CD4-positive, alpha-beta T cell treated with Interleukin-10 for 1 hour (primary cell): ENCODE measurements around the gene SLC37A1.

Experiments
- DNase-seq: peaks from one replicate; pipeline ENCODE4 v3.0.0-alpha.2; 2020

The SLC37A1 gene

GRCh38 chr21:42597487-42598158 lies 84.0 kb downstream of the SLC37A1 start:
- no peak for DNase-seq

- no peak for DNase-seq
These were observed 84.6 kb downstream of the SLC37A1 start for GRCh38 chr21:42598159-42598735.

- DNase-seq, result no peak
These were observed 85.8 kb downstream of the SLC37A1 start for GRCh38 chr21:42599486-42599885.

- DNase-seq, result no peak
These were observed 86.3 kb downstream of the SLC37A1 start for GRCh38 chr21:42599962-42600361.

GRCh38 chr21:42601656-42602055 lies 88.0 kb downstream of the SLC37A1 start:
- no peak for DNase-seq

GRCh38 chr21:42607102-42607501 lies 93.5 kb downstream of the SLC37A1 start:
- DNase-seq, result no peak

- no peak for DNase-seq
These were observed 94.0 kb downstream of the SLC37A1 start for GRCh38 chr21:42607525-42608102.

- DNase-seq, result no peak
These were observed 94.8 kb downstream of the SLC37A1 start for GRCh38 chr21:42608446-42608845.

GRCh38 chr21:42609811-42610210 lies 96.2 kb downstream of the SLC37A1 start:
- peak; percentile 51 for DNase-seq

GRCh38 chr21:42611852-42612251 lies 98.2 kb downstream of the SLC37A1 start:
- DNase-seq, result no peak

- DNase-seq, result no peak
These were observed 98.7 kb downstream of the SLC37A1 start for GRCh38 chr21:42612390-42612789.

- DNase-seq, result no peak
These were observed 100.1 kb downstream of the SLC37A1 start for GRCh38 chr21:42613756-42614155.

- peak; percentile 64 for DNase-seq
These were observed 100.7 kb downstream of the SLC37A1 start for GRCh38 chr21:42614396-42614795.

GRCh38 chr21:42614811-42615351 lies 101.2 kb downstream of the SLC37A1 start:
- peak; percentile 64 for DNase-seq

- peak; percentile 24 for DNase-seq
These were observed 101.7 kb downstream of the SLC37A1 start for GRCh38 chr21:42615377-42615776.

- no peak for DNase-seq
These were observed 102.3 kb downstream of the SLC37A1 start for GRCh38 chr21:42615924-42616323.

GRCh38 chr21:42616446-42616845 lies 102.8 kb downstream of the SLC37A1 start:
- DNase-seq, result peak; percentile 32

- no peak for DNase-seq
These were observed 103.3 kb downstream of the SLC37A1 start for GRCh38 chr21:42616941-42617340.

- no peak for DNase-seq
These were observed 103.8 kb downstream of the SLC37A1 start for GRCh38 chr21:42617486-42617885.

GRCh38 chr21:42618707-42619102 lies 105.1 kb downstream of the SLC37A1 start:
- DNase-seq, result no peak

GRCh38 chr21:42619166-42619565 lies 105.5 kb downstream of the SLC37A1 start:
- DNase-seq, result no peak

- no peak for DNase-seq
These were observed 106.2 kb downstream of the SLC37A1 start for GRCh38 chr21:42619841-42620240.

- no peak for DNase-seq
These were observed 107.6 kb downstream of the SLC37A1 start for GRCh38 chr21:42621166-42621818.

GRCh38 chr21:42621819-42622177 lies 108.1 kb downstream of the SLC37A1 start:
- no peak for DNase-seq
